ENCODE data around the gene PCDHGB5.

DNA sequence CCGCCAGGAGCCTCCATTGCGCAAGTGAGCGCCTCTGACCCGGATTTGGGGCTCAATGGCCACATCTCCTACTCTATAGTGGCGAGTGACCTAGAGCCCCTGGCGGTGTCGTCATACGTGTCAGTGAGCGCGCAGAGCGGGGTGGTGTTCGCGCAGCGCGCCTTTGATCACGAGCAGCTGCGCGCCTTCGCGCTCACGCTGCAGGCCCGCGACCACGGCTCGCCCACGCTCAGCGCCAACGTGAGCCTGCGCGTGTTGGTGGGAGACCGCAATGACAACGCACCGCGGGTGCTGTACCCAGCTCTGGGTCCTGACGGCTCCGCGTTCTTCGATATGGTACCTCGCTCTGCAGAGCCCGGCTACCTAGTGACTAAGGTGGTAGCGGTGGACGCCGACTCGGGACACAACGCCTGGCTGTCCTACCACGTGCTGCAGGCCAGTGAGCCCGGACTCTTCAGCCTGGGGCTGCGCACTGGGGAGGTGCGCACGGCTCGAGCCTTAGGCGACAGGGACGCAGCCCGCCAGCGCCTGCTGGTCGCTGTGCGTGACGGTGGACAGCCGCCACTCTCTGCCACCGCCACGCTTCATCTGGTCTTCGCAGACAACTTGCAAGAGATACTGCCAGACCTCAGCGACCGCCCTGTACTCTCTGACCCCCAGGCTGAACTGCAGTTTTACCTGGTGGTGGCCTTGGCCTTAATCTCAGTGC lies 12.0 kb downstream of the PCDHGB5 start:
- TF ChIP-seq POLR2A (IDR thresholded peaks at IDR 0.05; ENCODE audit: low read depth, low read length) (no peak), POLR2AphosphoS5 (IDR thresholded peaks at IDR 0.05; ENCODE audit: low read depth, low read length) (no peak), TAF1 (IDR thresholded peaks at IDR 0.05; ENCODE audit: borderline replicate concordance, low read depth, low read length) (no peak)
